Uterus (tissue), 4 donors: Measurements from ENCODE around the gene UBR1. TPM values are rescaled to one million over a fixed set of nuclear protein-coding genes. Genes with fewer than 3 reads are reported as not detected.
A peak's percentile ranks its signal among the peaks of the same experiment; 100 is the strongest.

ENCODE experiments used
- DNase-seq, 2 donors: peaks; one replicate each; pipeline ENCODE4 v3.0.0-alpha.2; 2019 to 2020
- H3K27ac ChIP-seq, 2 donors: fragments of 200-600 bp; sonication (generic); 1 replicate in 1 of 2; 2 replicates in 1 of 2; pipeline ENCODE4 v1.5.1; 2016 to 2018
- H3K27me3 ChIP-seq, 2 donors: fragments of 200-600 bp; sonication (generic); one replicate each; pipeline ENCODE4 v1.5.1; 2018 to 2019; ENCODE audit warnings: control low read depth in 1 of 2
- H3K36me3 ChIP-seq, 2 donors: fragments of 200-600 bp; sonication (generic); one replicate each; pipeline ENCODE4 v1.5.1; 2019; ENCODE audit warnings: control low read depth in 1 of 2
- H3K4me1 ChIP-seq, 2 donors: fragments of 200-600 bp; sonication (generic); one replicate each; pipeline ENCODE4 v1.5.1; 2018 to 2019; ENCODE audit warnings: control low read depth in 1 of 2
- H3K4me3 ChIP-seq, 2 donors: fragments of 200-600 bp; sonication (generic); 1 replicate in 1 of 2; 2 replicates in 1 of 2; pipeline ENCODE4 v1.5.1; 2018 to 2019; ENCODE audit warnings: mild to moderate bottlenecking in 1 of 2
- H3K9me3 ChIP-seq, 2 donors: fragments of 200-600 bp; sonication (generic); one replicate each; pipeline ENCODE4 v1.5.1; 2019; ENCODE audit warnings: control low read depth in 1 of 2
- POLR2A ChIP-seq, 2 donors: fragments of 450-650 bp; IDR thresholded peaks; one replicate each; pipeline ENCODE4 v1.6.1; 2016; ENCODE audit warnings: antibody characterized with exemption in 2 of 2, mild to moderate bottlenecking in 1 of 2, moderate library complexity in 1 of 2
- intact Hi-C: fragments of 100-400 bp; cut with DNase I; formaldehyde crosslinking; loops from one replicate; pipeline ENCODE4 v1.15.1; 2023; ENCODE audit warnings: low total_unique reads
- total RNA-seq, 4 donors: library from RNA; depleted of rRNA in 3 of 4; stranded (reverse); fragments of >200 nt in 3 of 4; gene quantifications; one replicate each; pipeline versions ENCODE4 v1.1.0 to v1.2.4, GENCODE V29; 2014 to 2023
- TF ChIP-seq, protein P1 (sequence below), 4 experiments: fragments of 200-600 bp in 2 of 4; fragments of 450-650 bp in 2 of 4; sonication (generic) in 2 of 4; IDR thresholded peaks; one replicate each; pipeline ENCODE4 v1.5.1; 2016 to 2019; ENCODE audit warnings: antibody characterized with exemption in 4 of 4, mild to moderate bottlenecking in 2 of 4, moderate library complexity in 1 of 4
- donor health status: DM: yes; HTN: yes; CAD: no.

The UBR1 gene
- total RNA-seq, 4 donors from 2014 or later: 30.9 to 156 (median 60.3) TPM

DNA sequence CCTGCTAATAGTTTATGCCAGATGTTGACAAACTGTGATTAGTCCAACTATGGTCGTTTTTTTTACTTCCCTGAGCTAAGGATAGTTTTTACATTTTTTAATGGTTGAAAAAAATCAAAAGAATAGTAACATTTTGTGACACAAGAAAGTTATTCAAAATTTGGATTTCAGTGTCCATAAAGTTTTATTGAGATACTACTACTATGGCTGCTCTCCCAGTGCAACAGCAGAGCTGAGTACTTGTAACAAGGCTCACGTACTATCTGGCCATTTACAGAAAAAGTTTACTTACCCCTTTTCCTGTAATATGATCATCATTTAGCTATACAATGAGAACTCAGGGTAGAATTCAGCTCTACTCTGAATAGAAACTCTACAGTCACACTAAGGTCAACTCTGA lies 16.0 kb upstream of the UBR1 start:
- Histone ChIP-seq H3K4me3 (no peak overlapping the region), H3K27ac (peak overlapping the region in 1 of 2 donors; percentile 86)

DNA sequence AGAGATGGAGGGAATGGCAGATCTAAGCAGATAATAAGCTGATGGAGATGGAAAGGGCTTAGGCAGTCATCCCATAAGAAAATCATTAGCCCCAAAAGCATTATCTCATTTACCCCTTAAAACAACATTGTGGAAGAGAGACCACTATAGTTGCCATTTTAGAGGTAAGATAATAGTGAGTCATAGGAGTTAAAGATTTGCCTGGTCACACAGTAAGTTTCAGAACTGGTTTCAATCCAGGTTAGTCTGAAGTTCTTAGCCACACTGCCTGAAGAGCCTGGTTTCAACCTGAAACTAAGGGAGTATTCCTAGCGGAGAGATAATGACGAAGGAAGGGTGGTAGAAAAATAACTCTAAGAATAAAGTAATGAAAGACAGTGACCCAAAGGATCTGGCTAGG lies 13.0 kb upstream of the UBR1 start:
- intact Hi-C loops: no loop called here
- no peaks in the 10 kb centered on the region for H3K4me1 ChIP-seq
- no peaks in the 10 kb centered on the region for H3K27me3 ChIP-seq
- no peaks in the 10 kb centered on the region for H3K36me3 ChIP-seq
- no peak overlapping the region for H3K27ac ChIP-seq
- no peak for DNase-seq
- TF ChIP-seq, protein P1, sequence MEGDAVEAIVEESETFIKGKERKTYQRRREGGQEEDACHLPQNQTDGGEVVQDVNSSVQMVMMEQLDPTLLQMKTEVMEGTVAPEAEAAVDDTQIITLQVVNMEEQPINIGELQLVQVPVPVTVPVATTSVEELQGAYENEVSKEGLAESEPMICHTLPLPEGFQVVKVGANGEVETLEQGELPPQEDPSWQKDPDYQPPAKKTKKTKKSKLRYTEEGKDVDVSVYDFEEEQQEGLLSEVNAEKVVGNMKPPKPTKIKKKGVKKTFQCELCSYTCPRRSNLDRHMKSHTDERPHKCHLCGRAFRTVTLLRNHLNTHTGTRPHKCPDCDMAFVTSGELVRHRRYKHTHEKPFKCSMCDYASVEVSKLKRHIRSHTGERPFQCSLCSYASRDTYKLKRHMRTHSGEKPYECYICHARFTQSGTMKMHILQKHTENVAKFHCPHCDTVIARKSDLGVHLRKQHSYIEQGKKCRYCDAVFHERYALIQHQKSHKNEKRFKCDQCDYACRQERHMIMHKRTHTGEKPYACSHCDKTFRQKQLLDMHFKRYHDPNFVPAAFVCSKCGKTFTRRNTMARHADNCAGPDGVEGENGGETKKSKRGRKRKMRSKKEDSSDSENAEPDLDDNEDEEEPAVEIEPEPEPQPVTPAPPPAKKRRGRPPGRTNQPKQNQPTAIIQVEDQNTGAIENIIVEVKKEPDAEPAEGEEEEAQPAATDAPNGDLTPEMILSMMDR (IDR thresholded peaks at IDR 0.05): no peak
- no peak for TF ChIP-seq POLR2A (IDR thresholded peaks at IDR 0.05)
- no peak overlapping the region for H3K4me3 ChIP-seq
- no peaks in the 10 kb centered on the region for H3K9me3 ChIP-seq

More for the DNA sequence above, 16.0 kb upstream of the UBR1 start:
- DNase-seq: no peak
- H3K4me1 ChIP-seq: no peaks in the 10 kb centered on the region
- intact Hi-C loops: no loop called here
- no peaks in the 10 kb centered on the region for H3K9me3 ChIP-seq
- TF ChIP-seq POLR2A (IDR thresholded peaks at IDR 0.05): no peak
- TF ChIP-seq, protein P1 (IDR thresholded peaks at IDR 0.05): no peak
- no peaks in the 10 kb centered on the region for H3K27me3 ChIP-seq
- no peaks in the 10 kb centered on the region for H3K36me3 ChIP-seq

DNA sequence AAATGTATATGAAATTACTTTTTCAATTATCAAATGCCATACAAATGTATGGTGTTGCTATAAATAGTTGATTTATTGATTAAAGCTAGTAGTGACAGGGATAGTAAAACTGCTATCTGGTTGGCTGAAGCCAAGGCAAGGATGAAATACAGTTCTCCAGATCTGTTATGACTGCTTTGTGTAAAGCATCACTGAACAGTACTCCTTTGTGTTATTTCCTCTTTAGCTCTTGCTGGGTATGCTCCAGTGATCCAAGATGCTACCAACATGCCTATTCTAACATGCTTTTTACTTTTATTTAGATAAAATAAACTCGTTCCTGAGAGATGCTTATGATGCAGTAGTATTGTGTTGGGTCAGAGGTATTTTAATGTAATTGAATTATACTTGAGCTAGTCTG lies 12.4 kb upstream of the UBR1 start:
- TF ChIP-seq, protein P1 (IDR thresholded peaks at IDR 0.05): no peak
- TF ChIP-seq POLR2A (IDR thresholded peaks at IDR 0.05): no peak
- no peaks in the 10 kb centered on the region for H3K27me3 ChIP-seq
- no peak overlapping the region for H3K4me3 ChIP-seq
- no peaks in the 10 kb centered on the region for H3K36me3 ChIP-seq
- no peak for DNase-seq
- intact Hi-C loops: no loop called here
- H3K4me1 ChIP-seq: no peaks in the 10 kb centered on the region
- no peak overlapping the region for H3K27ac ChIP-seq
- no peaks in the 10 kb centered on the region for H3K9me3 ChIP-seq

DNA sequence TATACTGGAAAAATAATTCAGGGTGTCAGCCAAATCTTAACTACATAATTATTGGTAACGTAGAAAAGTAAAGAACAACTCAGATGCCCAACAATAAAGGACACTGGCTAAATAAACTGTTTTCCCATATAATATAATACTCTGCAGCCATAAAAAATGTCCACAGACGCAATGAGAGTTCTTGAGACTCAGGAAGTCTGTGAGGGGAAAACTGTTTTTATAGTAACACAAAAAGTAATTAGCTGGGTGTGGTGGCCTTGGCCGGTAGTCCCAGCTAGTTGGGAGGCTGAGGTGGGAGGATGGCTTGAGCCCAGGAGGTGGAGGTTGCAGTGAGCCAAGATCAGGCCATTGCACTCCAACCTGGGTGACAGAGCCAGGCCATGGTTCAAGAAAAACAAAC lies 5.5 kb upstream of the UBR1 start:
- no peak for DNase-seq
- TF ChIP-seq POLR2A (IDR thresholded peaks at IDR 0.05): no peak
- TF ChIP-seq, protein P1 (IDR thresholded peaks at IDR 0.05): no peak
- Histone ChIP-seq H3K4me3 (no peak overlapping the region), H3K4me1 (no peaks in the 10 kb centered on the region), H3K27me3 (no peaks in the 10 kb centered on the region), H3K9me3 (no peaks in the 10 kb centered on the region), H3K36me3 (no peaks in the 10 kb centered on the region), H3K27ac (no peak overlapping the region)
- intact Hi-C loops: no loop called here

DNA sequence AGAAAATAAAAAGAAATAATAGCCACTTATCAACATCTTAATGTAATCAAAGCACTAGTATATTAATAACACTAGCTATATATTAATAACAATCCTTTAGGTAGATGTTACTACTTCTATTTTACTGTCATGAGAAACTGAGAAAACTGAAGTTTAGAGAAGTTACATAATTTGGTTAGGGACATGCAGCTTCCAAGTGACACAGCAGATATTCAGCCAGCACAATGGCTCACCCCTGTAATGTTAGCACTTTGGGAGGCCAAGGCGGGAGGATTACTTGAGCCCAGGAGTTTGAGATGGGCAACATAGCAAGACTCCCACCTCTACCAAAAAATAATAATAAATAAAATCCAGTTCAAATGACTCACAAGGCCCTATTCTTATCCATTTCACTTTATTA lies 1.9 kb upstream of the UBR1 start:
- DNase-seq: no peak
- Histone ChIP-seq H3K36me3 (no peaks in the 10 kb centered on the region), H3K27me3 (no peaks in the 10 kb centered on the region), H3K4me1 (no peaks in the 10 kb centered on the region), H3K9me3 (no peaks in the 10 kb centered on the region), H3K27ac (no peak overlapping the region), H3K4me3 (no peak overlapping the region)
- TF ChIP-seq, protein P1 (IDR thresholded peaks at IDR 0.05): no peak
- no peak for TF ChIP-seq POLR2A (IDR thresholded peaks at IDR 0.05)
- intact Hi-C loops: no loop called here
